HepG2 (cell line): Measurements from ENCODE around the gene NOL4L. TPM values are rescaled to one million over a fixed set of nuclear protein-coding genes. Genes with fewer than 3 reads are reported as not detected.

Experiments used
- DNMT3B ChIP-seq: conservative IDR thresholded peaks from 2 replicates; pipeline ENCODE4 v1.6.1; 2016; ENCODE audit warnings: missing biosample characterization, control low read depth
- HDAC1 ChIP-seq: sonication (generic); formaldehyde crosslinking; IDR thresholded peaks from 2 replicates; pipeline ENCODE4 v1.5.1; 2020; ENCODE audit warnings: mild to moderate bottlenecking, missing genetic modification reagents
- HOXA3 ChIP-seq: sonication (generic); formaldehyde crosslinking; IDR thresholded peaks from 2 replicates; pipeline ENCODE4 v1.5.0; 2020; ENCODE audit warnings: missing genetic modification reagents
- KDM3A ChIP-seq: IDR thresholded peaks from 2 replicates; pipeline ENCODE4 v1.6.1; 2018; ENCODE audit warnings: low read depth, missing compliant biosample characterization
- MAFG ChIP-seq: sonication (generic); formaldehyde crosslinking; IDR thresholded peaks from 2 replicates; pipeline ENCODE4 v1.5.1; 2020; ENCODE audit warnings: mild to moderate bottlenecking, missing genetic modification reagents
- RBAK ChIP-seq: sonication (generic); formaldehyde crosslinking; IDR thresholded peaks from 2 replicates; pipeline ENCODE4 v1.5.1; 2020; ENCODE audit warnings: mild to moderate bottlenecking, missing genetic modification reagents
- SMC3 ChIP-seq: IDR thresholded peaks from 2 replicates; pipeline ENCODE4 v1.6.1; 2011; ENCODE audit warnings: low read length, improper control_type of control experiment
- TGIF2 ChIP-seq: IDR thresholded peaks from 2 replicates; pipeline ENCODE4 v1.6.1; 2016; ENCODE audit warnings: control low read depth, missing compliant biosample characterization
- TP53 ChIP-seq: sonication (generic); formaldehyde crosslinking; conservative IDR thresholded peaks from 2 replicates; pipeline ENCODE4 v1.4.0; 2020; ENCODE audit warnings: missing genetic modification reagents
- ZBTB38 ChIP-seq: sonication (generic); formaldehyde crosslinking; IDR thresholded peaks from 2 replicates; pipeline ENCODE4 v1.5.1; 2020; ENCODE audit warnings: mild to moderate bottlenecking, missing genetic modification reagents
- ZNF232 ChIP-seq: sonication (generic); formaldehyde crosslinking; IDR thresholded peaks from 2 replicates; pipeline ENCODE4 v1.4.0; 2020; ENCODE audit warnings: missing genetic modification reagents, borderline replicate concordance
- ZNF260 ChIP-seq: sonication (generic); formaldehyde crosslinking; IDR thresholded peaks from 2 replicates; pipeline ENCODE4 v1.4.0; 2020; ENCODE audit warnings: missing genetic modification reagents, low read depth, mild to moderate bottlenecking, borderline replicate concordance
- ZNF512 ChIP-seq: sonication (generic); formaldehyde crosslinking; IDR thresholded peaks from 2 replicates; pipeline ENCODE4 v1.4.0; 2020; ENCODE audit warnings: mild to moderate bottlenecking, missing genetic modification reagents
- ZNF530 ChIP-seq: sonication (generic); formaldehyde crosslinking; IDR thresholded peaks from 2 replicates; pipeline ENCODE4 v1.5.0; 2020; ENCODE audit warnings: low read depth, mild to moderate bottlenecking, missing genetic modification reagents
- ZNF772 ChIP-seq: sonication (generic); formaldehyde crosslinking; IDR thresholded peaks from 2 replicates; pipeline ENCODE4 v1.5.0; 2020; ENCODE audit warnings: mild to moderate bottlenecking, missing genetic modification reagents
- ZNF850 ChIP-seq: sonication (generic); formaldehyde crosslinking; conservative IDR thresholded peaks from 2 replicates; pipeline ENCODE4 v1.9.0; 2021; ENCODE audit warnings: mild to moderate bottlenecking, missing genetic modification reagents
- ZSCAN29 ChIP-seq: sonication (generic); formaldehyde crosslinking; conservative IDR thresholded peaks from 2 replicates; pipeline ENCODE4 v1.4.0; 2020; ENCODE audit warnings: mild to moderate bottlenecking, missing genetic modification reagents
- polyA plus RNA-seq, 8 experiments: library from polyadenylated mRNA; depleted of rRNA in 3 of 8; stranded (reverse) in 7 of 8; unstranded in 1 of 8; fragments of >200 nt; fragmentation: Illumina TruSeq in 4 of 8; extraction: Trizol in 4 of 8; gene quantifications; 2 replicates each; pipeline versions ENCODE4 v1.2.1 to v1.2.3, GENCODE V29; 2011 to 2016; ENCODE audit warnings: low read depth in 4 of 8, missing spikeins in 1 of 8, mixed read lengths in 1 of 8; ENCODE audit not compliant: insufficient read depth in 1 of 8
- total RNA-seq, 5 experiments: library from RNA; depleted of rRNA; stranded (reverse); fragments of >200 nt; fragmentation: Illumina TruSeq; extraction: Trizol; gene quantifications; 2 replicates each; pipeline ENCODE4 v1.2.3, GENCODE V29; 2016; ENCODE audit warnings: low read depth in 1 of 5
- TF ChIP-seq, protein P1 (sequence below): sonication (generic); formaldehyde crosslinking; IDR thresholded peaks from 2 replicates; pipeline ENCODE4 v1.4.0; 2020; ENCODE audit warnings: missing genetic modification reagents, borderline replicate concordance
- TF ChIP-seq, protein P2 (sequence below): sonication (generic); formaldehyde crosslinking; IDR thresholded peaks from 2 replicates; pipeline ENCODE4 v1.5.0; 2020; ENCODE audit warnings: mild to moderate bottlenecking, low read depth, missing genetic modification reagents, borderline replicate concordance
- TF ChIP-seq, protein P3 (sequence below): sonication (generic); formaldehyde crosslinking; IDR thresholded peaks from 2 replicates; pipeline ENCODE4 v1.4.0; 2020; ENCODE audit warnings: mild to moderate bottlenecking, missing genetic modification reagents
- TF ChIP-seq, protein P4 (sequence below): sonication (generic); formaldehyde crosslinking; IDR thresholded peaks from 2 replicates; pipeline ENCODE4 v1.4.0; 2020; ENCODE audit warnings: missing genetic modification reagents, mild to moderate bottlenecking, borderline replicate concordance
- TF ChIP-seq, protein P5 (sequence below): IDR thresholded peaks from 2 replicates; pipeline ENCODE4 v1.6.1; 2018; ENCODE audit warnings: missing genetic modification reagents

NOL4L gene
- total and polyA plus RNA-seq, 2 of the 13 experiments (the other 11 are each of a cell fraction or from before 2014, with no cell fraction given) = 16.6 to 35.4 TPM

- TF ChIP-seq, protein P1, sequence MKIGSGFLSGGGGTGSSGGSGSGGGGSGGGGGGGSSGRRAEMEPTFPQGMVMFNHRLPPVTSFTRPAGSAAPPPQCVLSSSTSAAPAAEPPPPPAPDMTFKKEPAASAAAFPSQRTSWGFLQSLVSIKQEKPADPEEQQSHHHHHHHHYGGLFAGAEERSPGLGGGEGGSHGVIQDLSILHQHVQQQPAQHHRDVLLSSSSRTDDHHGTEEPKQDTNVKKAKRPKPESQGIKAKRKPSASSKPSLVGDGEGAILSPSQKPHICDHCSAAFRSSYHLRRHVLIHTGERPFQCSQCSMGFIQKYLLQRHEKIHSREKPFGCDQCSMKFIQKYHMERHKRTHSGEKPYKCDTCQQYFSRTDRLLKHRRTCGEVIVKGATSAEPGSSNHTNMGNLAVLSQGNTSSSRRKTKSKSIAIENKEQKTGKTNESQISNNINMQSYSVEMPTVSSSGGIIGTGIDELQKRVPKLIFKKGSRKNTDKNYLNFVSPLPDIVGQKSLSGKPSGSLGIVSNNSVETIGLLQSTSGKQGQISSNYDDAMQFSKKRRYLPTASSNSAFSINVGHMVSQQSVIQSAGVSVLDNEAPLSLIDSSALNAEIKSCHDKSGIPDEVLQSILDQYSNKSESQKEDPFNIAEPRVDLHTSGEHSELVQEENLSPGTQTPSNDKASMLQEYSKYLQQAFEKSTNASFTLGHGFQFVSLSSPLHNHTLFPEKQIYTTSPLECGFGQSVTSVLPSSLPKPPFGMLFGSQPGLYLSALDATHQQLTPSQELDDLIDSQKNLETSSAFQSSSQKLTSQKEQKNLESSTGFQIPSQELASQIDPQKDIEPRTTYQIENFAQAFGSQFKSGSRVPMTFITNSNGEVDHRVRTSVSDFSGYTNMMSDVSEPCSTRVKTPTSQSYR (CRISPR knock-in tag) = peak; percentile 57; the same call in 1 of the 2 replicates
- TF ChIP-seq ZNF530 (CRISPR knock-in tag) (no peak), TGIF2 (CRISPR knock-in tag) (peak; percentile 87), ZNF512 (no peak), ZNF850 (CRISPR knock-in tag) (no peak), ZNF260 (no peak), DNMT3B (CRISPR knock-in tag) (peak; percentile 80; the same call in 1 of the 2 replicates), KDM3A (CRISPR knock-in tag) (peak; percentile 80), TP53 (CRISPR knock-in tag) (no peak), SMC3 (no peak), ZSCAN29 (CRISPR knock-in tag) (0 out of 2 replicates have a peak, but pooled peaks have one; percentile 65), MAFG (no peak), ZNF232 (CRISPR knock-in tag) (peak; percentile 56; the same call in 1 of the 2 replicates), ZBTB38 (CRISPR knock-in tag) (peak; percentile 95), HDAC1 (CRISPR knock-in tag) (peak; percentile 86; the same call in 1 of the 2 replicates), HOXA3 (CRISPR knock-in tag) (peak; percentile 95), RBAK (CRISPR knock-in tag) (no peak), ZNF772 (CRISPR knock-in tag) (peak; percentile 74; the same call in 1 of the 2 replicates)
- TF ChIP-seq, protein P2, sequence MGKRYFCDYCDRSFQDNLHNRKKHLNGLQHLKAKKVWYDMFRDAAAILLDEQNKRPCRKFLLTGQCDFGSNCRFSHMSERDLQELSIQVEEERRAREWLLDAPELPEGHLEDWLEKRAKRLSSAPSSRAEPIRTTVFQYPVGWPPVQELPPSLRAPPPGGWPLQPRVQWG (CRISPR knock-in tag) = peak; percentile 73; the same call in 1 of the 2 replicates
- TF ChIP-seq, protein P3, sequence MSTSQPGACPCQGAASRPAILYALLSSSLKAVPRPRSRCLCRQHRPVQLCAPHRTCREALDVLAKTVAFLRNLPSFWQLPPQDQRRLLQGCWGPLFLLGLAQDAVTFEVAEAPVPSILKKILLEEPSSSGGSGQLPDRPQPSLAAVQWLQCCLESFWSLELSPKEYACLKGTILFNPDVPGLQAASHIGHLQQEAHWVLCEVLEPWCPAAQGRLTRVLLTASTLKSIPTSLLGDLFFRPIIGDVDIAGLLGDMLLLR (CRISPR knock-in tag) = peak; percentile 75
- TF ChIP-seq, protein P4, sequence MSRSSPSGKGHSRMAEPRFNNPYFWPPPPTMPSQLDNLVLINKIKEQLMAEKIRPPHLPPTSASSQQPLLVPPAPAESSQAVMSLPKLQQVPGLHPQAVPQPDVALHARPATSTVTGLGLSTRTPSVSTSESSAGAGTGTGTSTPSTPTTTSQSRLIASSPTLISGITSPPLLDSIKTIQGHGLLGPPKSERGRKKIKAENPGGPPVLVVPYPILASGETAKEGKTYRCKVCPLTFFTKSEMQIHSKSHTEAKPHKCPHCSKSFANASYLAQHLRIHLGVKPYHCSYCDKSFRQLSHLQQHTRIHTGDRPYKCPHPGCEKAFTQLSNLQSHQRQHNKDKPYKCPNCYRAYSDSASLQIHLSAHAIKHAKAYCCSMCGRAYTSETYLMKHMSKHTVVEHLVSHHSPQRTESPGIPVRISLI = peak; percentile 93
- TF ChIP-seq, protein P5, sequence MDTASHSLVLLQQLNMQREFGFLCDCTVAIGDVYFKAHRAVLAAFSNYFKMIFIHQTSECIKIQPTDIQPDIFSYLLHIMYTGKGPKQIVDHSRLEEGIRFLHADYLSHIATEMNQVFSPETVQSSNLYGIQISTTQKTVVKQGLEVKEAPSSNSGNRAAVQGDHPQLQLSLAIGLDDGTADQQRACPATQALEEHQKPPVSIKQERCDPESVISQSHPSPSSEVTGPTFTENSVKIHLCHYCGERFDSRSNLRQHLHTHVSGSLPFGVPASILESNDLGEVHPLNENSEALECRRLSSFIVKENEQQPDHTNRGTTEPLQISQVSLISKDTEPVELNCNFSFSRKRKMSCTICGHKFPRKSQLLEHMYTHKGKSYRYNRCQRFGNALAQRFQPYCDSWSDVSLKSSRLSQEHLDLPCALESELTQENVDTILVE (CRISPR knock-in tag) = peak; percentile 88
These were observed 45.1 kb downstream of the NOL4L start (continued) for GRCh38 chr20:32539817-32540675.
